Lower lobe of right lung (tissue), 2 donors: Measurements from ENCODE around the gene KMT2D. TPM values are rescaled to one million over a fixed set of nuclear protein-coding genes. Genes with fewer than 3 reads are reported as not detected.

Experiments used
- ATAC-seq, 2 donors: fragments of 200-7000 bp; cut with Tn5 transposase; one replicate each; pipeline ENCODE4 v1.9.1; 2020 to 2022; ENCODE audit warnings: mild to moderate bottlenecking in 2 of 2, moderate library complexity in 2 of 2
- DNase-seq: peaks from one replicate; pipeline ENCODE4 v3.0.0-alpha.2; 2020
- H3K27ac ChIP-seq: fragments of 200-600 bp; one replicate; pipeline ENCODE4 v1.8.0; 2022
- H3K27me3 ChIP-seq: fragments of 200-600 bp; one replicate; pipeline ENCODE4 v1.8.0; 2022; ENCODE audit warnings: low read depth
- H3K36me3 ChIP-seq: fragments of 200-600 bp; one replicate; pipeline ENCODE4 v1.8.0; 2022; ENCODE audit warnings: mild to moderate bottlenecking
- H3K4me1 ChIP-seq: fragments of 200-600 bp; one replicate; pipeline ENCODE4 v1.8.0; 2022
- H3K4me3 ChIP-seq: fragments of 200-600 bp; one replicate; pipeline ENCODE4 v1.8.0; 2022; ENCODE audit warnings: mild to moderate bottlenecking
- H3K9me3 ChIP-seq: fragments of 200-600 bp; one replicate; pipeline ENCODE4 v1.8.0; 2022
- CTCF ChIP-seq: fragments of 200-600 bp; IDR thresholded peaks from one replicate; pipeline ENCODE4 v1.8.0; 2022; ENCODE audit warnings: antibody characterized with exemption, mild to moderate bottlenecking
- intact Hi-C: fragments of 100-400 bp; cut with DNase I; formaldehyde crosslinking; loops from one replicate; pipeline ENCODE4 v1.11.0; 2022
- total RNA-seq: library from RNA; stranded (reverse); fragmentation: NEBNext Ultra II Directional; extraction: Animal tissue kit (Norgen Biotek cat#: 25700); gene quantifications from one replicate; pipeline ENCODE4 v1.2.1, GENCODE V29; 2021
- donor health status: DM: no; HTN: yes; CAD: no; lungs with severe emphysema.

Gene KMT2D
- total RNA-seq, 1 donor from 2014 or later = 114 TPM

- no peaks in the 10 kb centered on the region for H3K27me3 ChIP-seq
- peaks cover 20% of the 10 kb centered on the region for H3K36me3 ChIP-seq
- no peak for ATAC-seq
- peak overlapping the region; percentile 98 for H3K27ac ChIP-seq
- H3K4me1 ChIP-seq = peaks cover 48% of the 10 kb centered on the region
- no peak for DNase-seq
- TF ChIP-seq CTCF = no peak
- no peaks in the 10 kb centered on the region for H3K9me3 ChIP-seq
- peak overlapping the region; percentile 95 for H3K4me3 ChIP-seq
- intact Hi-C loops = no loop called here
These were observed 2.1 kb downstream of the KMT2D start for GRCh38 chr12:49058366-49059044.

GRCh38 chr12:49057888-49058287 lies 2.7 kb downstream of the KMT2D start:
- H3K9me3 ChIP-seq = no peaks in the 10 kb centered on the region
- peaks cover 48% of the 10 kb centered on the region for H3K4me1 ChIP-seq
- TF ChIP-seq CTCF = no peak
- intact Hi-C loops = no loop called here
- no peaks in the 10 kb centered on the region for H3K27me3 ChIP-seq
- peaks cover 26% of the 10 kb centered on the region for H3K36me3 ChIP-seq
- H3K4me3 ChIP-seq = peak overlapping the region; percentile 95
- ATAC-seq (peak; percentile 22 to 54), DNase-seq (no peak)
- peak overlapping the region; percentile 98 for H3K27ac ChIP-seq

GRCh38 chr12:49055978-49056754 lies 4.4 kb downstream of the KMT2D start:
- intact Hi-C loops = no loop called here
- H3K9me3 ChIP-seq = no peaks in the 10 kb centered on the region
- H3K4me3 ChIP-seq = peak overlapping the region; percentile 95
- peak; percentile 74 for DNase-seq
- TF ChIP-seq CTCF = no peak
- peak; percentile 63 to 78 for ATAC-seq
- no peaks in the 10 kb centered on the region for H3K27me3 ChIP-seq
- peaks cover 42% of the 10 kb centered on the region for H3K4me1 ChIP-seq
- peak overlapping the region; percentile 98 for H3K27ac ChIP-seq
- H3K36me3 ChIP-seq = peaks cover 44% of the 10 kb centered on the region

- Histone ChIP-seq H3K27me3 (no peaks in the 10 kb centered on the region), H3K36me3 (peaks cover 54% of the 10 kb centered on the region), H3K4me1 (peaks cover 40% of the 10 kb centered on the region), H3K27ac (no peak overlapping the region), H3K9me3 (no peaks in the 10 kb centered on the region), H3K4me3 (no peak overlapping the region)
- TF ChIP-seq CTCF = no peak
- DNase-seq (no peak), ATAC-seq (no peak)
- intact Hi-C loops = no loop called here
These were observed 5.5 kb downstream of the KMT2D start for GRCh38 chr12:49055092-49055491.

- Histone ChIP-seq H3K4me1 (peaks cover 40% of the 10 kb centered on the region), H3K4me3 (no peak overlapping the region), H3K27ac (no peak overlapping the region), H3K9me3 (no peaks in the 10 kb centered on the region), H3K36me3 (peaks cover 60% of the 10 kb centered on the region), H3K27me3 (no peaks in the 10 kb centered on the region)
- intact Hi-C loops = no loop called here
- ATAC-seq = no peak
- DNase-seq = no peak
- no peak for TF ChIP-seq CTCF
These were observed 6.1 kb downstream of the KMT2D start for GRCh38 chr12:49054524-49054923.
